GM12864 (cell line): ENCODE results near the gene MAGI2.

Experiments
- DNase-seq: peaks from one replicate; pipeline ENCODE4 v3.0.0-alpha.2; 2011; ENCODE audit warnings: low read depth
- H3K4me3 ChIP-seq: 2 replicates; pipeline ENCODE4 v1.5.1; 2011; ENCODE audit warnings: mild to moderate bottlenecking, low read depth, low read length, control low read depth
- CTCF ChIP-seq: IDR thresholded peaks from 2 replicates; pipeline ENCODE4 v1.5.1; 2011; ENCODE audit warnings: low read depth, mild to moderate bottlenecking, moderate library complexity, low read length, control low read depth, inconsistent platforms; ENCODE audit errors: missing control alignments

MAGI2 gene

GRCh38 chr7:78062214-78062613, 1391.3 kb downstream of the MAGI2 start:
- DNase-seq = no peak

GRCh38 chr7:78057571-78057970, 1395.9 kb downstream of the MAGI2 start:
- DNase-seq = no peak
- H3K4me3 ChIP-seq = no peak overlapping the region
- no peak for TF ChIP-seq CTCF

More at GRCh38 chr7:78062214-78062613, 1391.3 kb downstream of the MAGI2 start:
- H3K4me3 ChIP-seq = no peak overlapping the region
- TF ChIP-seq CTCF = no peak

- TF ChIP-seq CTCF = no peak
- no peak for DNase-seq
- no peak overlapping the region for H3K4me3 ChIP-seq
Observed at GRCh38 chr7:78055599-78055998, 1397.9 kb downstream of the MAGI2 start.

- TF ChIP-seq CTCF = no peak
- DNase-seq = no peak
- H3K4me3 ChIP-seq = no peak overlapping the region
Observed at GRCh38 chr7:78055001-78055573, 1398.4 kb downstream of the MAGI2 start.

- no peak overlapping the region for H3K4me3 ChIP-seq
- no peak for TF ChIP-seq CTCF
- DNase-seq = no peak
Observed at GRCh38 chr7:78052112-78052511, 1401.4 kb downstream of the MAGI2 start.

GRCh38 chr7:78047800-78048199, 1405.7 kb downstream of the MAGI2 start:
- no peak overlapping the region for H3K4me3 ChIP-seq
- TF ChIP-seq CTCF = no peak
- no peak for DNase-seq

- TF ChIP-seq CTCF = no peak
- H3K4me3 ChIP-seq = no peak overlapping the region
- no peak for DNase-seq
Observed at GRCh38 chr7:78043159-78043558, 1410.3 kb downstream of the MAGI2 start.
